Calu3 (cell line): Measurements from ENCODE around the gene RCBTB2. TPM values are rescaled to one million over a fixed set of nuclear protein-coding genes. Genes with fewer than 3 reads are reported as not detected.

ENCODE experiments used
- BruUV-seq: library from RNA; stranded (reverse); fragments of 400-500 nt; replicated peaks from 2 replicates; lab custom pipeline; 2021; lab: Mats Ljungman, UMichigan
- CTCF ChIA-PET: fragments of 300-600 bp; sonication (Branson Sonifier 250); formaldehyde crosslinking; loops from one replicate; lab custom pipeline; 2022; ENCODE audit warnings: antibody characterized with exemption; lab: Charles Lee
- DNase-seq: peaks from one replicate; pipeline ENCODE4 v3.0.0; 2022
- H3K27ac Mint-ChIP-seq: one replicate; pipeline ENCODE4 v1.8.0; 2022; ENCODE audit warnings: mixed read lengths; ENCODE audit not compliant: unreplicated experiment
- H3K27me3 Mint-ChIP-seq: one replicate; pipeline ENCODE4 v1.8.0; 2022; ENCODE audit warnings: mixed read lengths; ENCODE audit not compliant: unreplicated experiment
- H3K36me3 Mint-ChIP-seq: one replicate; pipeline ENCODE4 v1.8.0; 2022; ENCODE audit warnings: mild to moderate bottlenecking, moderate library complexity, mixed read lengths; ENCODE audit not compliant: insufficient read depth, unreplicated experiment
- H3K4me1 Mint-ChIP-seq: one replicate; pipeline ENCODE4 v1.8.0; 2022; ENCODE audit warnings: mild to moderate bottlenecking, low read depth, mixed read lengths; ENCODE audit not compliant: unreplicated experiment
- H3K4me3 Mint-ChIP-seq: one replicate; pipeline ENCODE4 v1.8.0; 2022; ENCODE audit warnings: mild to moderate bottlenecking, low read depth, moderate library complexity, mixed read lengths; ENCODE audit not compliant: unreplicated experiment
- H3K9me3 Mint-ChIP-seq: one replicate; pipeline ENCODE4 v1.8.0; 2022; ENCODE audit warnings: low read depth, mixed read lengths; ENCODE audit not compliant: unreplicated experiment
- intact Hi-C: fragments of 100-400 bp; cut with micrococcal nuclease; formaldehyde crosslinking; loops from one replicate; pipeline ENCODE4 v1.10.0; 2022; ENCODE audit not compliant: unreplicated experiment
- total RNA-seq: library from RNA; stranded (reverse); gene quantifications from 2 replicates; pipeline ENCODE4 v1.2.3, GENCODE V29; 2022
- TF ChIP-seq, protein P1 (sequence below): fragments of 200-600 bp; IDR thresholded peaks from one replicate; pipeline ENCODE4 v1.8.0; 2022; ENCODE audit warnings: antibody characterized with exemption; ENCODE audit not compliant: unreplicated experiment

The RCBTB2 gene
- total RNA-seq, 1 experiment from 2014 or later = 3.7 TPM

- intact Hi-C loops = no loop called here
- CTCF ChIA-PET = no interaction called here
- no peaks in the 10 kb centered on the region for H3K27me3 Mint-ChIP-seq
Observed at GRCh38 chr13:48511621-48512230, 21.2 kb downstream of the RCBTB2 start.

DNA sequence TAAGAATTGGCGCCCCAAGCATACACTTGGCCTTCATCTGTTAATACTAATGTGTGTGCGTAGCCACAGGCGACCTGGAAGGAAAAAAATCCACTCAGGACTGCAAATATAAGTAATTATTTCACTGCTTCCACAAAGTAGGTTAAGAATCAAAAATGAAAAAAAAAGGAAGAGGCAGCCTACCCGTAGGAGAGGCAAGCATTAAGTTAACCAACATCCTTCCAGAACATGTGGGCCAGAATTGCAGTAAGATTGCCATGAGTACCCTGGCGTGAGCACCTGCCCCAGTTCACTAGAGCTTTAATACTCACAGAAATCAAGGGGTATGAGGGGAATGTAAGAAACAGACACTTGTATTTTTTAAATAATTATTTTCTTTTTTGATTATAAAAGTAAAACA, 22.2 kb downstream of the RCBTB2 start:
- Mint-ChIP-seq H3K36me3 (no peaks in the 10 kb centered on the region), H3K27me3 (no peaks in the 10 kb centered on the region), H3K27ac (no peak overlapping the region), H3K4me3 (no peak overlapping the region), H3K9me3 (no peaks in the 10 kb centered on the region), H3K4me1 (no peaks in the 10 kb centered on the region)
- TF ChIP-seq, protein P1, sequence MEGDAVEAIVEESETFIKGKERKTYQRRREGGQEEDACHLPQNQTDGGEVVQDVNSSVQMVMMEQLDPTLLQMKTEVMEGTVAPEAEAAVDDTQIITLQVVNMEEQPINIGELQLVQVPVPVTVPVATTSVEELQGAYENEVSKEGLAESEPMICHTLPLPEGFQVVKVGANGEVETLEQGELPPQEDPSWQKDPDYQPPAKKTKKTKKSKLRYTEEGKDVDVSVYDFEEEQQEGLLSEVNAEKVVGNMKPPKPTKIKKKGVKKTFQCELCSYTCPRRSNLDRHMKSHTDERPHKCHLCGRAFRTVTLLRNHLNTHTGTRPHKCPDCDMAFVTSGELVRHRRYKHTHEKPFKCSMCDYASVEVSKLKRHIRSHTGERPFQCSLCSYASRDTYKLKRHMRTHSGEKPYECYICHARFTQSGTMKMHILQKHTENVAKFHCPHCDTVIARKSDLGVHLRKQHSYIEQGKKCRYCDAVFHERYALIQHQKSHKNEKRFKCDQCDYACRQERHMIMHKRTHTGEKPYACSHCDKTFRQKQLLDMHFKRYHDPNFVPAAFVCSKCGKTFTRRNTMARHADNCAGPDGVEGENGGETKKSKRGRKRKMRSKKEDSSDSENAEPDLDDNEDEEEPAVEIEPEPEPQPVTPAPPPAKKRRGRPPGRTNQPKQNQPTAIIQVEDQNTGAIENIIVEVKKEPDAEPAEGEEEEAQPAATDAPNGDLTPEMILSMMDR = no peak
- no TSS peak for BruUV-seq
- no peak for DNase-seq
- CTCF ChIA-PET = no interaction called here
- intact Hi-C loops = no loop called here

More at GRCh38 chr13:48511621-48512230, 21.2 kb downstream of the RCBTB2 start:
- Mint-ChIP-seq H3K4me1 (no peaks in the 10 kb centered on the region), H3K36me3 (no peaks in the 10 kb centered on the region), H3K27ac (no peak overlapping the region), H3K4me3 (no peak overlapping the region), H3K9me3 (no peaks in the 10 kb centered on the region)
- TF ChIP-seq, protein P1 = no peak
- no TSS peak for BruUV-seq
- DNase-seq = no peak

DNA sequence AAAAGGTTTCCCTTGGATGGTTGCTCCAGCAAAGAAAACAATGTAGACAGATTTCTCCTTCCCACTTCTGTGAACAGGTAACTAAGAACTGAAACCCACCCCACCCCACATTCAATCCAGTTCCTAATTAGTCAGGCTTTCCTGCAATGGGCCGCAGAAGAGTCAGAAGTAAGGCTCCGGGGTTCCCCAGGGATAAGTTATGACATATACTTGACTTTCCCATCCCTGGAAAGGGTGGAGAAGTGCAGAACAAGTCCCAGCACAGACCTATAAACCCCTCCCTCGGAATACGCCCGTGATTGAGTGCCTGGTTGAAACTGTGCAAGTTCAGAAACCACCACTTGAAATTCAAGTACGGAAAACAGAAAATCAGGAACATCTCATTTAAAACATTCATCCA, 24.9 kb downstream of the RCBTB2 start:
- no peak overlapping the region for H3K27ac Mint-ChIP-seq
- no peak overlapping the region for H3K4me3 Mint-ChIP-seq
- intact Hi-C loops = no loop called here
- no peaks in the 10 kb centered on the region for H3K9me3 Mint-ChIP-seq
- TF ChIP-seq, protein P1 = no peak
- no peaks in the 10 kb centered on the region for H3K4me1 Mint-ChIP-seq
- BruUV-seq = no TSS peak
- no peaks in the 10 kb centered on the region for H3K27me3 Mint-ChIP-seq
- H3K36me3 Mint-ChIP-seq = no peaks in the 10 kb centered on the region
- CTCF ChIA-PET = no interaction called here
- no peak for DNase-seq

DNA sequence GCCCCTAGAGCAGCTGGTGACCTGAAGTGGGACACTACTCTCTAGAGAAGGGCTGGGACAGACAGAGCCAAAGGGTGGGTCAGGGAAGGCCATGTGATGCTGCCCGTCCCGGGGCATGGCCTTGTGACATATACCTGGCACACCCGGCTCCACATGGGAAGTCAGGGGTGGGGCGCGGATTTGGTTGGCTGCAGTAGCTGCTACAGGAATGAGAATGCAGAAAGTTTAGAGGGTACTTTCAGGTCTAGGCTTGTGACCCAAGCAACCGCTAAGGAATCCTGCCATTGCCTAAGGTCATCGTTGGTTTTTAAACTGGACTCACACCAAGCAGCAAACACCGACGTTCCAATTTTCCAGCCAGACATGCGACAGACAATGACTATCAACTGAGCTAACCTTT, 25.9 kb downstream of the RCBTB2 start:
- no peak for DNase-seq
- H3K36me3 Mint-ChIP-seq = no peaks in the 10 kb centered on the region
- H3K27me3 Mint-ChIP-seq = no peaks in the 10 kb centered on the region
- H3K27ac Mint-ChIP-seq = no peak overlapping the region
- BruUV-seq = no TSS peak
- no peaks in the 10 kb centered on the region for H3K4me1 Mint-ChIP-seq
- H3K9me3 Mint-ChIP-seq = no peaks in the 10 kb centered on the region
- intact Hi-C loops = no loop called here
- TF ChIP-seq, protein P1 = no peak
- CTCF ChIA-PET = no interaction called here
- H3K4me3 Mint-ChIP-seq = no peak overlapping the region
